T-helper 1 cell treated with Interleukin-12 subunit alpha and Interleukin-12 subunit beta and Interleukin-4 antibody, amounts not matched to agents 30 μg/mL and 1 μg/mL, for 36 hours (primary cell): ENCODE measurements around the gene VWA8.

ENCODE experiments used
- H3K27ac Mint-ChIP-seq: one replicate; pipeline ENCODE4 v1.8.0; 2021; ENCODE audit warnings: mild to moderate bottlenecking, mixed read lengths
- H3K27me3 Mint-ChIP-seq: one replicate; pipeline ENCODE4 v1.8.0; 2021; ENCODE audit warnings: low read depth, mixed read lengths
- H3K36me3 Mint-ChIP-seq: one replicate; pipeline ENCODE4 v1.8.0; 2021; ENCODE audit warnings: low read depth, mixed read lengths
- H3K4me1 Mint-ChIP-seq: one replicate; pipeline ENCODE4 v1.8.0; 2021; ENCODE audit warnings: low read depth, mixed read lengths
- H3K4me3 Mint-ChIP-seq: one replicate; pipeline ENCODE4 v1.8.0; 2021; ENCODE audit warnings: mild to moderate bottlenecking, moderate library complexity, mixed read lengths
- H3K9me3 Mint-ChIP-seq: one replicate; pipeline ENCODE4 v1.8.0; 2021; ENCODE audit warnings: mixed read lengths

VWA8 gene

GRCh38 chr13:41681587-41681986, 279.3 kb downstream of the VWA8 start:
- no peak overlapping the region for H3K4me3 Mint-ChIP-seq
- H3K9me3 Mint-ChIP-seq: no peaks in the 10 kb centered on the region
- H3K27ac Mint-ChIP-seq: no peak overlapping the region
- no peaks in the 10 kb centered on the region for H3K4me1 Mint-ChIP-seq
- no peaks in the 10 kb centered on the region for H3K27me3 Mint-ChIP-seq
- peaks cover 11% of the 10 kb centered on the region for H3K36me3 Mint-ChIP-seq

GRCh38 chr13:41680900-41681299, 280.0 kb downstream of the VWA8 start:
- Mint-ChIP-seq H3K36me3 (peaks cover 9% of the 10 kb centered on the region), H3K4me1 (no peaks in the 10 kb centered on the region), H3K27me3 (no peaks in the 10 kb centered on the region), H3K27ac (no peak overlapping the region), H3K9me3 (no peaks in the 10 kb centered on the region), H3K4me3 (no peak overlapping the region)

GRCh38 chr13:41678848-41679247, 282.1 kb downstream of the VWA8 start:
- Mint-ChIP-seq H3K4me3 (no peak overlapping the region), H3K4me1 (no peaks in the 10 kb centered on the region), H3K9me3 (no peaks in the 10 kb centered on the region), H3K36me3 (peaks cover 7% of the 10 kb centered on the region), H3K27me3 (no peaks in the 10 kb centered on the region), H3K27ac (no peak overlapping the region)

- Mint-ChIP-seq H3K27ac (no peak overlapping the region), H3K4me1 (no peaks in the 10 kb centered on the region), H3K4me3 (no peak overlapping the region), H3K9me3 (no peaks in the 10 kb centered on the region), H3K27me3 (no peaks in the 10 kb centered on the region), H3K36me3 (peaks cover 7% of the 10 kb centered on the region)
Measured at GRCh38 chr13:41678249-41678648, 282.7 kb downstream of the VWA8 start.

GRCh38 chr13:41675306-41675705, 285.6 kb downstream of the VWA8 start:
- no peaks in the 10 kb centered on the region for H3K4me1 Mint-ChIP-seq
- H3K27ac Mint-ChIP-seq: no peak overlapping the region
- no peak overlapping the region for H3K4me3 Mint-ChIP-seq
- no peaks in the 10 kb centered on the region for H3K27me3 Mint-ChIP-seq
- no peaks in the 10 kb centered on the region for H3K9me3 Mint-ChIP-seq
- peaks cover 2% of the 10 kb centered on the region for H3K36me3 Mint-ChIP-seq

- Mint-ChIP-seq H3K36me3 (no peaks in the 10 kb centered on the region), H3K4me1 (no peaks in the 10 kb centered on the region), H3K27me3 (no peaks in the 10 kb centered on the region), H3K27ac (no peak overlapping the region), H3K4me3 (no peak overlapping the region), H3K9me3 (no peaks in the 10 kb centered on the region)
Measured at GRCh38 chr13:41674246-41674645, 286.7 kb downstream of the VWA8 start.

- Mint-ChIP-seq H3K4me3 (no peak overlapping the region), H3K27me3 (no peaks in the 10 kb centered on the region), H3K4me1 (no peaks in the 10 kb centered on the region), H3K27ac (no peak overlapping the region), H3K36me3 (no peaks in the 10 kb centered on the region), H3K9me3 (no peaks in the 10 kb centered on the region)
Measured at GRCh38 chr13:41673640-41674039, 287.3 kb downstream of the VWA8 start.

GRCh38 chr13:41670873-41671443, 290.0 kb downstream of the VWA8 start:
- Mint-ChIP-seq H3K27me3 (no peaks in the 10 kb centered on the region), H3K27ac (no peak overlapping the region), H3K36me3 (no peaks in the 10 kb centered on the region), H3K9me3 (no peaks in the 10 kb centered on the region), H3K4me1 (no peaks in the 10 kb centered on the region), H3K4me3 (no peak overlapping the region)

GRCh38 chr13:41668130-41668757, 292.7 kb downstream of the VWA8 start:
- Mint-ChIP-seq H3K4me1 (no peaks in the 10 kb centered on the region), H3K27ac (no peak overlapping the region), H3K36me3 (no peaks in the 10 kb centered on the region), H3K27me3 (no peaks in the 10 kb centered on the region), H3K4me3 (no peak overlapping the region), H3K9me3 (no peaks in the 10 kb centered on the region)

- Mint-ChIP-seq H3K27ac (no peak overlapping the region), H3K36me3 (no peaks in the 10 kb centered on the region), H3K4me1 (no peaks in the 10 kb centered on the region), H3K4me3 (no peak overlapping the region), H3K27me3 (no peaks in the 10 kb centered on the region), H3K9me3 (no peaks in the 10 kb centered on the region)
Measured at GRCh38 chr13:41666644-41667043, 294.3 kb downstream of the VWA8 start.

GRCh38 chr13:41660411-41660810, 300.5 kb downstream of the VWA8 start:
- no peak overlapping the region for H3K27ac Mint-ChIP-seq
- H3K4me1 Mint-ChIP-seq: no peaks in the 10 kb centered on the region
- H3K4me3 Mint-ChIP-seq: no peak overlapping the region
- no peaks in the 10 kb centered on the region for H3K36me3 Mint-ChIP-seq
- H3K27me3 Mint-ChIP-seq: no peaks in the 10 kb centered on the region
- no peaks in the 10 kb centered on the region for H3K9me3 Mint-ChIP-seq

GRCh38 chr13:41658057-41658661, 302.8 kb downstream of the VWA8 start:
- H3K4me1 Mint-ChIP-seq: no peaks in the 10 kb centered on the region
- no peaks in the 10 kb centered on the region for H3K27me3 Mint-ChIP-seq
- H3K4me3 Mint-ChIP-seq: no peak overlapping the region
- H3K36me3 Mint-ChIP-seq: no peaks in the 10 kb centered on the region
- H3K27ac Mint-ChIP-seq: no peak overlapping the region
- H3K9me3 Mint-ChIP-seq: no peaks in the 10 kb centered on the region

- Mint-ChIP-seq H3K36me3 (no peaks in the 10 kb centered on the region), H3K27ac (no peak overlapping the region), H3K9me3 (no peaks in the 10 kb centered on the region)
Measured at GRCh38 chr13:41655997-41656396, 304.9 kb downstream of the VWA8 start.

GRCh38 chr13:41654796-41655195, 306.1 kb downstream of the VWA8 start:
- no peaks in the 10 kb centered on the region for H3K9me3 Mint-ChIP-seq
- H3K4me1 Mint-ChIP-seq: peaks cover 5% of the 10 kb centered on the region
- H3K36me3 Mint-ChIP-seq: no peaks in the 10 kb centered on the region
- H3K27ac Mint-ChIP-seq: no peak overlapping the region
- no peaks in the 10 kb centered on the region for H3K27me3 Mint-ChIP-seq
- no peak overlapping the region for H3K4me3 Mint-ChIP-seq

More at GRCh38 chr13:41655997-41656396, 304.9 kb downstream of the VWA8 start:
- H3K27me3 Mint-ChIP-seq: no peaks in the 10 kb centered on the region
- H3K4me1 Mint-ChIP-seq: no peaks in the 10 kb centered on the region
- no peak overlapping the region for H3K4me3 Mint-ChIP-seq

GRCh38 chr13:41652735-41653361, 308.1 kb downstream of the VWA8 start:
- Mint-ChIP-seq H3K4me1 (peaks cover 5% of the 10 kb centered on the region), H3K27me3 (no peaks in the 10 kb centered on the region), H3K9me3 (no peaks in the 10 kb centered on the region), H3K4me3 (no peak overlapping the region), H3K27ac (no peak overlapping the region), H3K36me3 (no peaks in the 10 kb centered on the region)
